NCI-H187 (cell line): ENCODE measurements around the gene LRCH1.
A peak's percentile ranks its signal among the peaks of the same experiment; 100 is the strongest.

ENCODE experiments used
- DNase-seq, 2 experiments: peaks; one replicate each; lab custom pipeline; 2025; lab: John Stamatoyannopoulos, UW

The LRCH1 gene

GRCh38 chr13:46639033-46639981, 86.3 kb downstream of the LRCH1 start:
- no peak for DNase-seq

- no peak for DNase-seq
Measured at GRCh38 chr13:46640843-46641242, 87.9 kb downstream of the LRCH1 start.

GRCh38 chr13:46641274-46642081, 88.5 kb downstream of the LRCH1 start:
- no peak for DNase-seq

GRCh38 chr13:46642254-46642653, 89.3 kb downstream of the LRCH1 start:
- no peak for DNase-seq

- no peak for DNase-seq
Measured at GRCh38 chr13:46643165-46643777, 90.3 kb downstream of the LRCH1 start.

GRCh38 chr13:46644816-46645215, 91.8 kb downstream of the LRCH1 start:
- no peak for DNase-seq

GRCh38 chr13:46647512-46648065, 94.6 kb downstream of the LRCH1 start:
- DNase-seq = no peak

- peak; percentile 1 to 46 for DNase-seq
Measured at GRCh38 chr13:46648166-46648607, 95.2 kb downstream of the LRCH1 start.

GRCh38 chr13:46649816-46650215, 96.8 kb downstream of the LRCH1 start:
- no peak for DNase-seq

- no peak for DNase-seq
Measured at GRCh38 chr13:46654951-46655350, 102.0 kb downstream of the LRCH1 start.

GRCh38 chr13:46655377-46656180, 102.6 kb downstream of the LRCH1 start:
- DNase-seq = no peak

GRCh38 chr13:46656786-46657185, 103.8 kb downstream of the LRCH1 start:
- DNase-seq = no peak

GRCh38 chr13:46659413-46660065, 106.6 kb downstream of the LRCH1 start:
- DNase-seq = no peak

- DNase-seq = no peak
Measured at GRCh38 chr13:46660416-46660815, 107.4 kb downstream of the LRCH1 start.

- no peak for DNase-seq
Measured at GRCh38 chr13:46660857-46661256, 107.9 kb downstream of the LRCH1 start.

- no peak for DNase-seq
Measured at GRCh38 chr13:46662690-46663089, 109.7 kb downstream of the LRCH1 start.

GRCh38 chr13:46663206-46664037, 110.5 kb downstream of the LRCH1 start:
- no peak for DNase-seq

GRCh38 chr13:46664195-46664594, 111.2 kb downstream of the LRCH1 start:
- no peak for DNase-seq

GRCh38 chr13:46665248-46665632, 112.3 kb downstream of the LRCH1 start:
- DNase-seq = no peak
